ENCODE measurements around the gene UGT1A9.

GRCh38 chr2:233658610-233659009 is 13.1 kb upstream of the UGT1A9 start:
- no peak for TF ChIP-seq CTCF (IDR thresholded peaks at IDR 0.05)
- no peak for TF ChIP-seq NRF1 (IDR thresholded peaks at IDR 0.05; ENCODE audit: low read depth, low read length)
- TF ChIP-seq USF2 (IDR thresholded peaks at IDR 0.05; ENCODE audit: borderline replicate concordance, low read depth, low read length) = no peak
- TF ChIP-seq MAX (IDR thresholded peaks at IDR 0.05; ENCODE audit: low read depth) = no peak
- TF ChIP-seq SMC3 (IDR thresholded peaks at IDR 0.05; ENCODE audit: low read depth, low read length) = no peak
- no peak for TF ChIP-seq TAF1 (IDR thresholded peaks at IDR 0.05; ENCODE audit: borderline replicate concordance, low read depth, low read length)
- no peak for TF ChIP-seq YY1 (IDR thresholded peaks at IDR 0.05; ENCODE audit: low read depth)
- no peak for TF ChIP-seq NFIC (IDR thresholded peaks at IDR 0.05; ENCODE audit: borderline replicate concordance)
- no peak for TF ChIP-seq ELF1 (IDR thresholded peaks at IDR 0.05)
- TF ChIP-seq EP300 (IDR thresholded peaks at IDR 0.05; ENCODE audit: borderline replicate concordance in 1 of 2, low read depth in 1 of 2, low read length in 1 of 2) = no peak
- no peak for TF ChIP-seq CHD2 (IDR thresholded peaks at IDR 0.05; ENCODE audit: low read length, partially characterized antibody)
- no peak for TF ChIP-seq POLR2AphosphoS5 (IDR thresholded peaks at IDR 0.05; ENCODE audit: low read depth, low read length)
